Mesenchymal stem cell (in vitro differentiated cells and primary cell): ENCODE data around the gene AKT1.

Experiments
- DNase-seq: peaks from one replicate; pipeline ENCODE4 v3.0.0-alpha.2; 2013
- H2AFZ ChIP-seq: one replicate; pipeline ENCODE4 v1.6.1; 2013; ENCODE audit warnings: low read depth, mild to moderate bottlenecking, control low read depth, inconsistent platforms, low read length, moderate library complexity
- H2AK5ac ChIP-seq: 2 replicates; pipeline ENCODE4 v1.6.1; 2013; ENCODE audit warnings: low read length, moderate library complexity, mild to moderate bottlenecking, inconsistent platforms; ENCODE audit not compliant: severe bottlenecking
- H2BK120ac ChIP-seq: one replicate; pipeline ENCODE4 v1.6.1; 2013; ENCODE audit warnings: low read depth, mild to moderate bottlenecking, inconsistent platforms, low read length, moderate library complexity
- H2BK12ac ChIP-seq, 2 experiments: one replicate each; pipeline ENCODE4 v1.6.1; 2013; ENCODE audit warnings: inconsistent platforms in 2 of 2, low read length in 2 of 2, mild to moderate bottlenecking in 2 of 2, moderate library complexity in 2 of 2, control low read depth in 1 of 2
- H2BK15ac ChIP-seq: one replicate; pipeline ENCODE4 v1.6.1; 2013; ENCODE audit warnings: mild to moderate bottlenecking, low read depth, inconsistent platforms; ENCODE audit not compliant: poor library complexity, severe bottlenecking
- H2BK5ac ChIP-seq: 2 replicates; pipeline ENCODE4 v1.6.1; 2013; ENCODE audit warnings: low read depth, mild to moderate bottlenecking, low read length, control low read depth, inconsistent platforms; ENCODE audit not compliant: poor library complexity, severe bottlenecking
- H3K14ac ChIP-seq, 2 experiments: one replicate each; pipeline ENCODE4 v1.6.1; 2013; ENCODE audit warnings: inconsistent platforms in 2 of 2, low read length in 2 of 2, control low read depth in 1 of 2, mild to moderate bottlenecking in 1 of 2, moderate library complexity in 1 of 2
- H3K18ac ChIP-seq, 2 experiments: one replicate each; pipeline ENCODE4 v1.6.1; 2013; ENCODE audit warnings: inconsistent platforms in 2 of 2, low read length in 2 of 2, control low read depth in 1 of 2, low read depth in 1 of 2, mild to moderate bottlenecking in 1 of 2
- H3K23ac ChIP-seq, 2 experiments: one replicate each; pipeline ENCODE4 v1.6.1; 2013; ENCODE audit warnings: inconsistent platforms in 2 of 2, low read length in 2 of 2, mild to moderate bottlenecking in 2 of 2, moderate library complexity in 2 of 2, control low read depth in 1 of 2
- H3K27ac ChIP-seq: 2 replicates; pipeline ENCODE4 v1.5.1; 2013; ENCODE audit warnings: mild to moderate bottlenecking, moderate library complexity, low read length, control low read depth, inconsistent platforms; ENCODE audit not compliant: poor library complexity, severe bottlenecking
- H3K27me3 ChIP-seq, 2 experiments: 2 replicates each; pipeline versions ENCODE4 v1.6.1 to v1.7.0; 2013; ENCODE audit warnings: low read length in 2 of 2, mild to moderate bottlenecking in 2 of 2, moderate library complexity in 2 of 2, control low read depth in 1 of 2, inconsistent platforms in 1 of 2; ENCODE audit not compliant: control insufficient read depth in 1 of 2, insufficient read depth in 1 of 2
- H3K36me3 ChIP-seq, 2 experiments: 2 replicates each; pipeline versions ENCODE4 v1.6.1 to v1.7.0; 2013; ENCODE audit warnings: low read length in 2 of 2, control low read depth in 1 of 2, inconsistent platforms in 1 of 2, low read depth in 1 of 2, mild to moderate bottlenecking in 1 of 2; ENCODE audit not compliant: insufficient read depth in 2 of 2, control insufficient read depth in 1 of 2
- H3K4ac ChIP-seq, 2 experiments: one replicate each; pipeline ENCODE4 v1.6.1; 2013; ENCODE audit warnings: inconsistent platforms in 2 of 2, low read length in 2 of 2, mild to moderate bottlenecking in 2 of 2, moderate library complexity in 2 of 2, control low read depth in 1 of 2, low read depth in 1 of 2
- H3K4me1 ChIP-seq: 2 replicates; pipeline ENCODE4 v1.6.1; 2013; ENCODE audit warnings: low read depth, low read length, control low read depth; ENCODE audit not compliant: control insufficient read depth, insufficient read depth
- H3K4me2 ChIP-seq: 2 replicates; pipeline ENCODE4 v1.6.1; 2013; ENCODE audit warnings: low read length, mild to moderate bottlenecking, inconsistent platforms; ENCODE audit not compliant: poor library complexity, severe bottlenecking
- H3K4me3 ChIP-seq, 2 experiments: 2 replicates each; pipeline versions ENCODE4 v1.5.1 to v1.7.0; 2013; ENCODE audit warnings: low read length in 2 of 2, mild to moderate bottlenecking in 2 of 2, control low read depth in 1 of 2, low read depth in 1 of 2; ENCODE audit not compliant: insufficient read depth in 1 of 2
- H3K79me1 ChIP-seq: replicated peaks from 2 replicates; pipeline ENCODE4 v1.6.1; 2013; ENCODE audit warnings: mild to moderate bottlenecking, control low read depth, low read length, inconsistent platforms; ENCODE audit not compliant: poor library complexity, severe bottlenecking
- H3K9ac ChIP-seq: 2 replicates; pipeline ENCODE4 v1.7.0; 2013; ENCODE audit warnings: mild to moderate bottlenecking, low read length, moderate library complexity
- H3K9me3 ChIP-seq: 2 replicates; pipeline ENCODE4 v1.7.0; 2013; ENCODE audit warnings: mild to moderate bottlenecking, low read length; ENCODE audit not compliant: control insufficient read depth
- H4K8ac ChIP-seq: one replicate; pipeline ENCODE4 v1.6.1; 2013; ENCODE audit warnings: inconsistent platforms, mild to moderate bottlenecking, low read length, moderate library complexity
- H4K91ac ChIP-seq: one replicate; pipeline ENCODE4 v1.6.1; 2013; ENCODE audit warnings: mild to moderate bottlenecking, low read length, inconsistent platforms
- WGBS: methylation state at CpG from one replicate; pipeline ENCODE4 v1.1.7; 2013; ENCODE audit warnings: mixed read lengths; 5-methylcytosine and 5-hydroxymethylcytosine counted together

Gene AKT1

DNA sequence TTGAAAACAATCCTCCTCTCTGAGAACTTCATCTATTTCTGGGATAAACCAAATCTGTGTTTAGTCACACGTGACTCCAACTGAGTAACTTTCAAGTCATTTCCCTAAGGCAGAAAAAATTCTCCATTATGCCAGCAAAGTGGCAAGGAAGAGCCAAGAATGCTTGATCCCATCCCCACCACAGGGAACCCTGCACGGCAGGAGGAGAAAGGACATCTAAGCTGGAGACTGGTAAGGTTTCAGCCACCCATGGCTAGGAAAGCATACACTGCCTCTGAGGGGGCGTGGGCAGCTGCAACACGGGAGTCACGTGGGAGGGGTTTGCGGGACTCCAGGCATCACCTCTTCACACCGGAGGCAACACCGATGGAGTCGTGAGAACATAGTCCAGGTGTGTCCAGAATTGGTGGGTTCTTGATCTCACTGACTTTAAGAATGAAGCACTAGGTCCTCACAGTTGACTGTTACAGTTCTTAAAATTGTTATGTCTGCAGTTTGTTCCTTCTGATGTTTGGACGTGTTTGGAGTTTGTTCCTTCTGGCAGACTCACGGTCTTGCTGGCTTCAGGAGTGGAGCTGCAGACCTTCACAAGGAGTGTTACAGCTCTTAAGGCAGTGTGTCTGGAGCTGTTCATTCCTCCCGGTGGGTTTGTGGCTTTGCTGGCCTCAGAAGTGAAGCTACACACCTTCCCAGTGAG lies 45.3 kb downstream of the AKT1 start:
- 92% methylated on average over 12 of the region's 12 CpGs for WGBS
- H2AFZ ChIP-seq = no peak overlapping the region
- H3K27ac ChIP-seq = peak overlapping the region; percentile 1
- H2BK5ac ChIP-seq = no peak overlapping the region
- H3K9me3 ChIP-seq = no peaks in the 10 kb centered on the region
- no peak overlapping the region for H2BK120ac ChIP-seq
- no peak overlapping the region for H3K4me2 ChIP-seq
- H2BK12ac ChIP-seq = peak overlapping the region in 1 of 2 experiments; percentile 8
- H2BK15ac ChIP-seq = peak overlapping the region; percentile 36
- H3K18ac ChIP-seq = no peak overlapping the region
- H3K4me1 ChIP-seq = peaks cover 38% of the 10 kb centered on the region
- peaks cover 2% of the 10 kb centered on the region for H3K79me1 ChIP-seq
- no peak overlapping the region for H2AK5ac ChIP-seq
- H3K23ac ChIP-seq = no peak overlapping the region
- peak overlapping the region in 1 of 2 experiments; percentile 6 for H3K4ac ChIP-seq
- no peaks in the 10 kb centered on the region for H3K27me3 ChIP-seq
- H3K9ac ChIP-seq = peak overlapping the region; percentile 43
- DNase-seq = no peak
- H4K8ac ChIP-seq = no peak overlapping the region
- H4K91ac ChIP-seq = no peak overlapping the region
- H3K36me3 ChIP-seq = peaks cover 3 to 4% of the 10 kb centered on the region in 2 experiments
- no peak overlapping the region for H3K4me3 ChIP-seq
- H3K14ac ChIP-seq = no peak overlapping the region

DNA sequence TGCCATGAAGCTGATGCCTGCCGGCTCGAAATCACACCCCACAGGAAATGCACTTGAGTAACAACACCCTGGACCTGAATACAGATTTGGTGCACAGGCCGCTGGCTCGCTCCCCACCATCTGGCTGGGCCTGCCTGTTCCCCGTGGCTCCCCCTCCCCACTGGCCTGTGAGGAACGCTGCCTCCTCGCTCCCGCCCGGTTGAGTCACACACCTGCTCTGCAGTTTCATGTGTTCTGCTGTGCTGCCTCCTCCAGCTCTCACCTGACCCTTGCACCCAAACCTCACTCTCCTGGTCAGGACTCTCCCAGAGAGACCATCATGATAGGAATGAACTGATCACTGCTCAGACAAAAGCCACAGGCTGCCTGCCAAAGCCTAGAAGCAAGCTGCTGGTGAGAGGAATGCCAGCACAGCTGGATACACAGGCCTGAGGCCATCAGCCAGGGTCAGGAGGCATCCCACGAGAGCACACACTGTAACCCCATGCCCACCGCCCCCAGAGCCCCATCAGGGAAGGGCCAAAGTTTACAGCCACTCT lies 46.4 kb downstream of the AKT1 start:
- Histone ChIP-seq H3K79me1 (peaks cover 2% of the 10 kb centered on the region), H3K4me2 (no peak overlapping the region), H2AK5ac (no peak overlapping the region), H3K18ac (no peak overlapping the region), H3K9me3 (no peaks in the 10 kb centered on the region), H2BK15ac (no peak overlapping the region), H3K4me3 (peak overlapping the region in 1 of 2 experiments; percentile 48), H3K4ac (no peak overlapping the region), H3K27ac (peak overlapping the region; percentile 33), H2AFZ (no peak overlapping the region), H2BK120ac (no peak overlapping the region), H2BK5ac (no peak overlapping the region), H3K4me1 (peaks cover 30% of the 10 kb centered on the region), H2BK12ac (peak overlapping the region; percentile 4 to 14), H3K36me3 (peaks cover 0 to 5% of the 10 kb centered on the region in 2 experiments), H3K23ac (no peak overlapping the region), H4K91ac (peak overlapping the region; percentile 18), H4K8ac (no peak overlapping the region), H3K9ac (peak overlapping the region; percentile 43), H3K27me3 (no peaks in the 10 kb centered on the region), H3K14ac (no peak overlapping the region)
- no peak for DNase-seq
- 70% methylated on average over 11 of the region's 11 CpGs for WGBS

DNA sequence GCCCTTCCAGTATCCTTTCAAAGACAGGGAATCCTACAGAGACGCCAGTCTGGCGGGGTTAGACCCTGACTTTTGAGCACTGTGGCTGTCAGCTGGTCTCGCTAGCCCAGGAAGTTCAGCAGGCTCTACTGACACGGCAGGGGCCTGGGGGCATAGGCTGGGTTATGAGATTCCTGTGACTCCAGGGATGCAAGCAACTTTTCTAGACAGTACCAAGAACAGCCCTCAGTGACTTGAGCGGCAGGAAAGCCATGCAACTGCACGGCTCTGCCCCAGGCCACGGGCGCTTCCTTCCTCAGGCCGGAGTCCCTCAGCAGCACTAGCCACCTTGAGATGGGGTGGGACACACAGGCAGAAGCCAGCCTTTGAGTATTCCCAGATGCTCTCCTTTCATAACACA lies 47.7 kb downstream of the AKT1 start:
- H3K4me1 ChIP-seq = peaks cover 29% of the 10 kb centered on the region
- no peak overlapping the region for H4K91ac ChIP-seq
- H3K9me3 ChIP-seq = no peaks in the 10 kb centered on the region
- 81% methylated on average over 9 of the region's 9 CpGs for WGBS
- H3K79me1 ChIP-seq = peaks cover 2% of the 10 kb centered on the region
- H3K4me2 ChIP-seq = no peak overlapping the region
- H2BK120ac ChIP-seq = peak overlapping the region; percentile 77
- H3K9ac ChIP-seq = no peak overlapping the region
- peak overlapping the region in 1 of 2 experiments; percentile 4 for H3K18ac ChIP-seq
- H2BK12ac ChIP-seq = no peak overlapping the region
- H3K27me3 ChIP-seq = no peaks in the 10 kb centered on the region
- DNase-seq = no peak
- peaks cover 0 to 8% of the 10 kb centered on the region in 2 experiments for H3K36me3 ChIP-seq
- H2BK15ac ChIP-seq = peak overlapping the region; percentile 57
- no peak overlapping the region for H3K27ac ChIP-seq
- no peak overlapping the region for H2AFZ ChIP-seq
- no peak overlapping the region for H2BK5ac ChIP-seq
- no peak overlapping the region for H2AK5ac ChIP-seq
- no peak overlapping the region for H3K4ac ChIP-seq
- H3K23ac ChIP-seq = no peak overlapping the region
- H3K4me3 ChIP-seq = no peak overlapping the region
- H4K8ac ChIP-seq = no peak overlapping the region
- H3K14ac ChIP-seq = no peak overlapping the region

DNA sequence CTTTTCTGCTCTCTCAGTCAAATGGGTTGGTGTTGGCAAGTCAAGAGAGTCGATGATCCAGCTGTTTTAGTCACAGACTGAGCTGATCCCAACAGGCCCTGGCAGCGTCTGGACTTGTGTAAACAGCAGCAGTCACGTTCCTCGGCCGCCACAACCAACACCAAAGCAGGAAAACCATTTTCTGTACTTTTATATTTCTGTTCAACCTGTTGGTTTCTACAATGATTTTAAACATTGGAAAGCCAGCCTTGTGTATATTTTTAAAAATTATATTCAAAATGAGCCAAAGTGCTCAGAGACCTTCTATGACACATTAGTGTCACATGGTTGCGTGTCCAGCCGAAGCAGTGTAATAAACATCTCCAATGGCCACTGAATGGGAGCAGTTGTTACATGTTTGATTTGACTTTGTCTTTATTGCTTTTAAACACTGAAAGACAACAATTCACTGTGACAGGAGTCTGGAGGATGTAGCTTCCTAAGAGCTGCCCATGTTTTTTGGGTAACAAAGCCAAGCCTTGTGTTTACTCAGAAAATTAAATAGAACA lies 48.5 kb downstream of the AKT1 start:
- H2BK12ac ChIP-seq = no peak overlapping the region
- no peak overlapping the region for H2AK5ac ChIP-seq
- H3K4me3 ChIP-seq = peak overlapping the region in 1 of 2 experiments; percentile 34
- H4K91ac ChIP-seq = no peak overlapping the region
- 39% methylated on average over 4 of the region's 7 CpGs for WGBS
- H2BK15ac ChIP-seq = no peak overlapping the region
- H3K4me2 ChIP-seq = no peak overlapping the region
- no peak overlapping the region for H2BK120ac ChIP-seq
- H3K4me1 ChIP-seq = peaks cover 25% of the 10 kb centered on the region
- H3K79me1 ChIP-seq = peaks cover under 1% of the 10 kb centered on the region
- DNase-seq = peak; percentile 76
- H3K14ac ChIP-seq = no peak overlapping the region
- peaks cover 0 to 9% of the 10 kb centered on the region in 2 experiments for H3K36me3 ChIP-seq
- H3K9ac ChIP-seq = peak overlapping the region; percentile 72
- no peak overlapping the region for H3K18ac ChIP-seq
- no peak overlapping the region for H3K27ac ChIP-seq
- H2BK5ac ChIP-seq = no peak overlapping the region
- no peaks in the 10 kb centered on the region for H3K27me3 ChIP-seq
- H3K9me3 ChIP-seq = no peaks in the 10 kb centered on the region
- no peak overlapping the region for H3K23ac ChIP-seq
- no peak overlapping the region for H3K4ac ChIP-seq
- H4K8ac ChIP-seq = no peak overlapping the region
- no peak overlapping the region for H2AFZ ChIP-seq
